ENCODE measurements around the gene GDF10.

Gene GDF10

DNA sequence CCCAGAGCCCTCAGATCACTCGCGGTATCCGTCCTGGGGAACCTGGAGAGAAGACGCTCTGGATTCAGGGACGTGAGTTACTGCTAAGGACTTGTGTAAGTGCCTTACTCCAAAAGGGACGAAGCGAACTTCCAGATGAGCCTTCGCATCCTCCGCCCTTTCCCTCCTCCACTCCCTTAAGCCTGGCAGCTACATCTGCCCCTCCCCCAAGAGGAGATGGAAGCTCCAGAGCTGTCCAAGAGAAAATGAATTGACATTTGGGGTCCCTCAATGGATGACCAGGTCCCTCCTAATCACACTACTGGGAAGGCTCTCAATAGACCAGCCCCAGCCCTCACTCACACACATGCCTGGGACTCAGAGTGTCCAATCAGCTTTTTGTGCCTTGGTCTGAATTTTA lies 31.3 kb upstream of the GDF10 start:
- DNase-seq (ENCODE audit: low read depth in 1 of 2, low spot score in 1 of 2), result no peak

DNA sequence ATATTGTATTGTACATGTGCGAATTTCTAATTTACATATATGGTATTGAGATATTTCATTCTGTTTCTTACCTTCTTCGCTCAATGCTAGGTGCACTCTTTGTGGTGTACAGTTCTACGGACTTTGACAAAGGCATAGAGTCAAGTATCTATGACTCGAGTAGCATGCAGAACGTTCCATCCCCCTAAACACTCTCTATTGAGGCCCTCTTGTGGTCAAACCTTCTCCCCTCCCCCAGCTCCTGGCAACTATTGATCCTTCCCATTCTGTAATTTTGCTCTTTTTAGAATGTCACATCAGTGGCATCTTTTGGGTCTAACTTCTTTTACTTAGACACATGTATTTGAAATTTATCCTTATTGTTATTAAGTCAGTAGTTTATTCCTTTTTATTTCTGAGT lies 30.7 kb upstream of the GDF10 start:
- DNase-seq (ENCODE audit: low read depth in 1 of 2, low spot score in 1 of 2), result no peak

DNA sequence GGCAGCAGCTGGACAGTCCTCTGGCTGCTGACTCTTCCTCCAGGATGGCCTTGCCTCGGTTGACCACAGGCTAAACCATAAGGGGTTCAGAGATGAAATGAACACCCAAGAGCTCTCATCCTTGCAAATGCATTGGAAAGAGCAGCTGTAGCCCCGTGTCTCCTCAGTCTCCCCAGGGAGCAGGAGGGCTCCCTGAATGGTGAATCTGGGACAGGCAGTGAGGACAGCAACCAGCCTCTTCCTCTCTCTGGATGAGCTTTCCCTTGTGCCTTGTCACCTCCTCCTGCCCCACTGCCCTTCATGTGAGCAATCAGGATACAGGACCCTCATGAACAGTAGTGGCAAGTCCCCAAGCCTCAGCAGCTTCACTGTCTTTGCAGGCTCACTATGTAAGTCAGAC lies 23.9 kb upstream of the GDF10 start:
- DNase-seq (ENCODE audit: low read depth in 1 of 2, low spot score in 1 of 2), result no peak

DNA sequence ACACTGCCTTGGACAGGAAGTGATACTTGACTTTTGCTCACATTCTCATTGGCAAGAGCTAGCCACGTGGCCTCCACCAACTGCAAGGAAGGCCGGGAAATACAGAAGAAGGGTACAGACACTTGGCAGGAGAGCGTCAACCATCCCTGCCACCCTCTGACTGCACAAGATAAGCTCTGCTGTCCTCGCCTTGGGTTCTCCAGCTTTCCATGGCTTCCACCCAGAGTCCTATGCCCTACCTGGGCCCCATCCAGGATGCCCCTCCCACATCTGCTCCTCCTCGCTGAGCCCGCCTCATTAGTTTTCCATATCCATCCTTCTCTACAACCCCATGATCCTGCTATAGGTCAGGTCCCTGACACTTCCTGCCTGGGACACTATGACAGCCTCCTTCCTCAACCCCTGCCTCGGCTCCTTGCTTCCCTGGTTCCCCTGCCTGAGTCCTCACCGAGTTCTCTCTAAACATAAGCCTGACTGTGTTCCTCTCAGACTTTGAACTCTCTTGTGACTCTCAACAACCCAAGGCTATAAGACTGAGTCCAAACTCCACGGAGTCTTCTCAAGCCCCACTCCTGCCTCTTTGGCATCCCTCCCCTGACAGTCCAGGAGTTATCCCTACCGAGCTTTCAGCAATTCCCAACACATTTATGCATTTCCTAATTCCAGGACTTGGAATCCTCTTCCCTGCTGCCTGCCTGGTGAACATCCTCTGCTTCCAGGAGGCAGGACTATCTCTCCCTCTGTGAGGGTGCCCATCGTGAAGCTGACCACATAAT lies 23.2 kb upstream of the GDF10 start:
- DNase-seq (ENCODE audit: low read depth in 1 of 2, low spot score in 1 of 2), result no peak

DNA sequence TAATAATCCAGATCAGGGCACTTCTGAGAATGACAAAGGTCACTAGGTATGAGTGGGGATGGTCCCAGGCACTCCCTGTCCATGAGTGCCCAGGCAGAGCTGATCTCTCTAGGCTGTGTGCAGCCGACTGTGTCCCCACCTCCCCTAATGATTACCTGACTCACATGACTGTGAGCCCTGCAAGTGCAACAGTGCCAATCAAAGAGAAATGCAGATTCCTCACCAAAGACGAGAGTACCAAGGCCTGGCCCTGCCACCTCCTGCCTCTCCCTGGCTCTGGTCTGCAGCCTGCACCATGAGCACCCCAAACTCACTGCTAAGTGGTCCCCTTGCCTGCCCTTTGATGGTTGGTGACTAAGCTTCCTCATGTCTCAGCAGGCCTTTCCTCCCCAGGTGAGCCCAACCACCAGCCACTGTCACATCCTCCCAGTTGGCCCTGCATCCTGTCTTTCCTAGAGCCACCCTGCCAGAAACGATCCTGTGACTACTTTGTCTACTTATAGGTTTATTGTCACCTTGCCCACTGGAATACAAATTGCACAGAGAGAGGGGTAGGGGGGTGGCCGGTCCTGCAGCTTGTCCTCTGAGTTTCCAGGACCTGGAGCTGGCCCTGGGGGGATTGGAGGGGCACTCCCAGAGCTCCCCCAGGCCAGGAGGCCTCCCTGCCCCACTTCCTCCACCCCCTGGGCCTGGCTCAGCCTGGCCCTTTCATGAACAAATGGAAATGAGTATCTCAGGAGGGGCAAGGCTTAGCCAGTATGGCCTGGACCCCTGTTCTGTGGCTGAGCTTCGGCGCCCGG lies 22.4 kb upstream of the GDF10 start:
- no peak for DNase-seq (ENCODE audit: low read depth in 1 of 2, low spot score in 1 of 2)

DNA sequence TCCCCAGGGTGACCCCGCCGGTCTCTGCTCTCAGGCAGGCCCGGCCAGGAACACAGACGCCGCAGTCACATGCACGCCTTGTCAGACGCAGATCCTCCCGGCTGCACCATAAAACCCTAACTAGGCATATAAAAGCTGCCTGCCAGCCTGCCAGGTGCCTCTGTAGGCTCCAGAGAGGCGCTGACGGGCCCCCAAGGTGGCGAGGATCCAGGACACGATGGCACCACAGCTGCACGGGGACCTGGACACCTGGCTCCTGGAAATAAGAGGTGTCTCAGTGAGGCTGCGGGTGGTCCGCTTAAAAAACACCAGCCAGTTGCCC lies 21.9 kb upstream of the GDF10 start:
- no peak for DNase-seq (ENCODE audit: low read depth in 1 of 2, low spot score in 1 of 2)

DNA sequence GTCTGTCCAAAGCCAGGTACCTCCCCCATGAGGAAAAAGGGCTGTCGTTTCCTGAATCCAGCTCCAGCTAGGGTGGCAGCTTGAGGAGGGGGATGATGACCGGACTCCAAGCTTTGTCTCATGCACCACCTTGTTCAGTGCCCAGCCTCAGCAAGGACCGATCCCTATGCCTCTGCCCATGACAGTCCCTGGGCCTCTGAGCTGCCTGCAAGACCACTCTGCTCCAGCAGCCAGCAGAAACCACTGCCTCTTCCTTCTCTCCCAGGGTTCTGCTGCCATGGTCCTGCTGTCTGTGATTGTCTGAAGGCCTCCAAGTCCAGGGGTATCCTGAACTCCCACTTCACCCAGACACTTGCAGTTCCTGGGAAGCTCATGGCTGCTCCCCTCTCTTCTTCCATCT lies 21.3 kb upstream of the GDF10 start:
- DNase-seq (ENCODE audit: low read depth in 1 of 2, low spot score in 1 of 2), result no peak

DNA sequence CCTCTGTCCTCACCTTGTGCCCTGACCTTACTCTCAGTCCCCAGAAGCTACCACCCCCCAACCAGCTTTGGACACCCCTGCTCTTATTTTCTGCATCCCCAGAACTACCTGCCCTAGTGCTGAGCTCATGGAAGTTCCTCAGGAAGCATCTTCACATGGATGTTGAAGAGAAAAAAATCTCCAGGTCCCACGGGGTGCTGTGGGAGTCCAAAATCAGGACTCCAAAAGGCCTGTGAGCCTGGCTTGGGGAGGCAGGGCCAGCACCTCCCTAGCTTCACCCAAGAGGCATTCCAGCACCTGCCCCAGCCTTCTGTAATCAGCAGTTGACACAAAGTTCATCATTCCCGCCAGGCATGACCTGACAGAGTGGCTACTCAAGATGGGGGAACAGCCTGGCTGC lies 20.7 kb upstream of the GDF10 start:
- no peak for DNase-seq (ENCODE audit: low read depth in 1 of 2, low spot score in 1 of 2)

DNA sequence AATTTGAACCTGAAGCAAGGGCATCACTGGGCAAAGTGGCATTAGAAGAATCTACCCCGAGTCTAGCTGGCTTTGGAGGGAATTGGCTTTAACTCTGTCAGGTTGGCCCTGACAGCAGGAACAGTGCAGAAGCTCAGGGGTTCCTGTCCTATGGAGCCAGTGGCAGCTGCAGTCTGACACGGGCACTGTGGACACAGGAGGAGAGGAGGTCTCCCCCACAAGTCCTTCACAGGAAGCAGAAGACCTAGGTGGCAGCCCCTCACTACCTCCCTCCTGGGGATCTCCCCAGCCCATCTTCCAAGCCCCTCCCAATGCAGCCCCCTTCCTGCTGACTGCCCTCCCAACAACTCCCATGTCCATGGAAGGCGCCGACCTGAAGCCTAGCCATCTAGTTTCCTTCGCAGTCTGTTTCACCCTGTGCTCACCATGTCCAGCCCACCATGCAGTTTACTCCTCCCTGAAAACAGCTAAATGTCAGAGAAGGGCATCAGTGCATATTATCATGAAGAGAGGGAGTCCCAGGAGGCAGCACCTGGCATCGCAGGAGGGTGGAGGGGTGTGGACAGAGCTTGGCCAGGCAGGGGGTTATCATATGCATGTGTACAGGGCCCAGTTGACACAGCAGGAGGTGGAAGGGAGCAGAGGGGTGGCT lies 17.9 kb upstream of the GDF10 start:
- DNase-seq (ENCODE audit: low read depth in 1 of 2, low spot score in 1 of 2), result no peak

DNA sequence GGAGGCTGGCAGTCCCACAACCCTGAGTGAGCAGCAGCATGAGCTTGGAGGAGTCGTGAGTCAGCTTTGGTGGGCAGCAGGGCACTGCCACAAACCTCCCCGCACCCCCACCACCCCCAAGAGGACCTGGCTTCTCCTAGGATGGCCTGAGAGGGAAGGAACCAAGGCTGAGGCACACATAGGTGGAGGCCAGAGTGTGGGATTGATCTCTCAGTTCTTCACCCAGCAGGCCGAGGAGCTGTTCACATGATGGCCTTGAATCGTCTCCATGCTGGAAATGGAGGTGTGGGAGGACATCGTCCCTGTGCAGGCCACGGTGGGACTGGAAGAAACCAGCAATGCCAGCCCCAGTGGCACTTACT lies 17.4 kb upstream of the GDF10 start:
- DNase-seq (ENCODE audit: low read depth in 1 of 2, low spot score in 1 of 2), result no peak

DNA sequence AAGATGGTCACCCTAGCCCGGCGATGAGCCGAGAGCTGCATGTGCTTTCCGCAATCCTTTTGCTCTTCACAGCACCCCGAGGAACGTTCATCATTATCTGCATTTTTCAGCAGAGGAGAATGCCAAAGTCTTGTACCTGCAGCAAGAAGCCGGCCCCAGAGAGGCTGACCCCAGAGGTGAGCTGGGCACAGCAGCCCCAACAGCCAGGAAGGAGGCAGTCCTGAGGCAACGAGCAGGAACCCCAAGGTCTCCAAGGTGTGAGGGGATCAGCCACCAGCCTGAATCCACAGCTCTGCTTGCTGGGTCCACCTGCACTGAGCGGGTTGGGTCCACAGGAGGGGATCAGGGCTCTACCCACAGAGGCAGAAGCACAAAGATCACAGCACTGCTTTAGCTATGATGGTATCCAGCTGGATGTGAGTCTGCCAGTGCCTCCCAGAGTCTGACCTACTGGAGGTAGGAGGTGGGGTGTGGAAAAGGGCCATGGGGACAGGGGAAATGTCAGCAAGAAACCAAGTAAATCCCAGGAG lies 16.8 kb upstream of the GDF10 start:
- DNase-seq (ENCODE audit: low read depth in 1 of 2, low spot score in 1 of 2), result no peak

DNA sequence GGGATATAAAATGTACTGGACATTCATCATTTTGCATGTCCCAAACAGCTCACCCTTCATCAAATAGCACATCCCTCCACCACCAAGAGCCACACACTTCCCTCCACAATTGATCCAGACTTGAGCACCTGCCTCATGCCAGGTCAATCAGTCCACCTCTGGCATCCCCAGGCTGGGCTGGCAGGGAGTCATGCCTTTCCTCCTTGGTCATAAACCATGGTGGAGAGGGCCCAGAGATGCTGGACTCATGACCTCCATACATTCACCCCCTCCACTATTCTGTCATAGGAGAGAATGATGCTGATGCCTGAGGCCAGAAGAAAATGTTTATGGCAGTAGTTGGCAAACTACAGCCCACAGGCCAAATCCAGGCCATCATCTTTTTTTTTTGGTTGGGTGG lies 16.1 kb upstream of the GDF10 start:
- DNase-seq (ENCODE audit: low read depth in 1 of 2, low spot score in 1 of 2), result no peak

DNA sequence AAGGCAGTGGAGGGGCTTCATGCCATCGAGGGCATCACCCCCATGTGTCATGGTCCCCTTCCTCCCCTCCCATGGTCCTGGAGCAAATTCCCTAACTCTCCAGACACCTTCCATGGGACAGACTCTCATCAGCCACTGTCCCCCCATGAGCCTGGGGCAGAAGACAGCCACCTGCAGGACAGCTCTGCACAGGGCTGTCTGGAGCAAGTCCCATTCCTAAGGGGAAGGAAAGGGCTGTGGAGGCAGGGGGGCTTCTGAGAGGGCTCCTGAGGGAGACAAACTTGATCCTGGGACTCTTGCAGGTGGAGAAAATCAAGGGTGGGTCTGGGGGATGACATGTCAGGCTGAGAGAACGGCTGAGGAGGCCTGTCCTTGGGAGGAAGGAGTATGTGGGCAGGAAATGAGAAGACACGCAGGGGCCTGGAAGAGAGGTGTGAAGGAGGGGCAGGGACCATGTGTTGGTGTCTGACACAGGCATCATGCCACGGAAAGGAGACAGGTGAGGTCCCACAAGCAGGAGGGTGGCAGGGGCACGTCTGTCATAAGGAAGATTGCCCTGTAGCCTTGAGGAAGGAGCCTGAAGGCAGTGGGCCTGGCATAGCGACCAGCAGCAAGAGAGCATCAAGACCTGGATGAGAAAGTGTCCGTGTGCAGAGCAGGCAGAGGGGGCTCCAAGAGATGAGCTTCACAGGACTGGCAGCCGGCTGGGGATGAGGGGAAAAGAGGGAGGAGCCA lies 14.4 kb upstream of the GDF10 start:
- no peak for DNase-seq (ENCODE audit: low read depth in 1 of 2, low spot score in 1 of 2)

DNA sequence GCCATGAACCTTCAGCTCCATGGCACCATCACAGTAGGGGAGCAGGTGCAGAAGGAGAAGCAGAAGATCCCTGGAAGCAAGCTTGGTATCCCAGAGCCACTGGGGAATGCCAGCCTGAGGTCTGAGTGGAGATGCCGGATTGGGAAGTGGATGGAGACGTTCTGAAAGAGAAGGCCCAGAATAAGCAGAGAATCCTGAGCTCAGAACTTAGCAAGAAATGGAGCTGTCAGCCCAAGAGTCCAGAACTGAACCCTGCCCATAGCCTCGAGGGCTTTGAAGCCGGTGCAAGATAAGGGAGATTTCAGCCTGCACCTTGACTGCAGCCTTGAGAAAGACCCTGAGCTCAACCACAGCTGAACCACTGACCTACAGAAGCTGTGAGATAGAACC lies 13.9 kb upstream of the GDF10 start:
- DNase-seq (ENCODE audit: low read depth in 1 of 2, low spot score in 1 of 2), result no peak

DNA sequence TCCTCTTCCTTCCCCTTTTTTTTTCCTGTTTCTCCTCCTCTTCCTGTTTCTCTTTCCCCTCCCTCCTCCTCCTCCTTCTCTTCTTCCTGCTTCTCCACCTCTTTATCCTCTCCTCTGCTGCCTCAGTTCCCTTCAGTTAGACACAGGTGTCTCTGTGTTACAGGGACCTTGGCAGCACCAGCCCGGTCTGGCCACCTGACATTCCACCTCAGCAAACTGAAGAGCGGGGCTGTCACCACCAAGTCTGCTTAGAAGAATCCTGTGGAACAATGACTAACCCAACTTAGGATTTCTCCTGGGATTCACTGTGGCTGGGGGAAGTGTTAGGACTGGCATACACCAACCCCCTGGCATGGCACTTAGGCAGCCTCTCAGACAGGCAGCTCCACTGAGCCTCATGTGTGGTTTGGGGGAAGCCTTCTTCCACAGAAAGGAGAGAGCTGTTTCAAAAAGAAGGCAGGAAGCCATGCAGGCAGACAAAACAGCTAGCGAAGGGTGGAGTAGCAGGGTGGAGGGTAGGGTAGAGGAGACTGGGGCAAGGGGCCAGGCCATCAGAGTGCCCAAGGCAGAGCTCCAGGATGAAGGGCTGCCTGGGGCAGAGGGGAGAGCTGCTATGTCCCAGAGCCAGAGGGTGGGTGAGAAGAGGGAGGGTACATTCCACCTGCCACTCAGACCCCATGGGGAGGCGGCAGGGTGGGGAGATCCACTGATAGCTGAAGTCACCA lies 13.2 kb upstream of the GDF10 start:
- DNase-seq (ENCODE audit: low read depth in 1 of 2, low spot score in 1 of 2), result no peak

DNA sequence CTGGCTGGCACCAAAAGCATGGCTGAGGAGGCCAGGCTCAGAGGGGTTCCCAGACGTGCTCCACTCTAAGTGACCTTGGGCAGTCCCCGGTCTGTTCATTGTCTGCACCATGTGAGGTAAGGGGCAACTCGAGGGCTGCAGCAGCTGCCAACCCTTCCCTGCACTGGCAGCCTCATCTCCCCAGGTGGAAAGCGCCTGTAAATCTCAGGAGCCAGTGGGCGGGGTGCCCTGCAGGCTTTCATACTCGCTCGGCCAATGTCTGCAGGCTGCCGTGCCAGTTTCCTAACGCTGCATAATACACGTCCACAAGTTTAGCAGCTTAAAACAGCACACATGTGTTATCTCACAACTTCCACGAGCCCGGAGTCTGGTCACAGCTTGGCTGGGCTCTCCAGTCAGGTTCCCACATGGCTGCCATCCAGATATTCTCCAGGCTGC lies 12.6 kb upstream of the GDF10 start:
- no peak for DNase-seq (ENCODE audit: low read depth in 1 of 2, low spot score in 1 of 2)

DNA sequence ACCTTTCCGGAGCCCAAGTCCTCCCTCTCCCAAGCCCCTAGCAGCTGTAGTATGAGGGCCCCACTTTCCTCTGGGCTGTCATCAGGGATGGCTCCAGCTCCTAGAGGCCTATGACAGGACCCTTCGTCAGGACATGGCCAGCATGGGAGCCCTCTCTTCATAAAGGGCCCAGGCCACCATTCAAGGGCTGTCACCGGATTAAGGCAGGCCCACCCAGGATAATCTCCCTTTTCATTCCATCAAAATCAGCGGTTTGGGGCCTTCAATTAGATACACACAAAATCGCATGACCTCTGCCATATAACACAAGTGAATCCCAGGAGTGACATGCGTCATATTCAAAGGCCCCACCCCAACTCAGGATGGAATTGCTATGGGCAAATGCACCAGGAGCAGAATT lies 12.2 kb upstream of the GDF10 start:
- DNase-seq (ENCODE audit: low read depth in 1 of 2, low spot score in 1 of 2), result no peak

DNA sequence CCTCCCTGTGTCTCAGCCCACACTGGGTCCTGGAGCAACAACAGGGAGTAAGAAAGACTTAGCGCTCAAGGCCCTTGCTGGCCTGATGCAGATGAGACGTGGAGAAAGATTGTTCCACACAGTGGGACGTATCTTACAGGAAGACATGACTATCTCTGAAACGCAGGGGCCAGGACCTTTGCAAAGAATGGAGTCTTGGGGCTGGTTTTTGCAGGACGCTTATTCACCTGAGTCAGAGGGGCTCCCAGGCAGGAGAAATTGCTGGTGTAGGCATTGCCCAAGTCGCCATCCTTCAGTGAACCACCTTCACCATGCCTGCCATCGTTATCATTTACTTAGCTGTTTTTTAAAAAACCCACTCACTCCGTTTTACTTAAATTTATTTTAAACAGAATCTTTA lies 11.8 kb upstream of the GDF10 start:
- DNase-seq (ENCODE audit: low read depth in 1 of 2, low spot score in 1 of 2), result no peak

DNA sequence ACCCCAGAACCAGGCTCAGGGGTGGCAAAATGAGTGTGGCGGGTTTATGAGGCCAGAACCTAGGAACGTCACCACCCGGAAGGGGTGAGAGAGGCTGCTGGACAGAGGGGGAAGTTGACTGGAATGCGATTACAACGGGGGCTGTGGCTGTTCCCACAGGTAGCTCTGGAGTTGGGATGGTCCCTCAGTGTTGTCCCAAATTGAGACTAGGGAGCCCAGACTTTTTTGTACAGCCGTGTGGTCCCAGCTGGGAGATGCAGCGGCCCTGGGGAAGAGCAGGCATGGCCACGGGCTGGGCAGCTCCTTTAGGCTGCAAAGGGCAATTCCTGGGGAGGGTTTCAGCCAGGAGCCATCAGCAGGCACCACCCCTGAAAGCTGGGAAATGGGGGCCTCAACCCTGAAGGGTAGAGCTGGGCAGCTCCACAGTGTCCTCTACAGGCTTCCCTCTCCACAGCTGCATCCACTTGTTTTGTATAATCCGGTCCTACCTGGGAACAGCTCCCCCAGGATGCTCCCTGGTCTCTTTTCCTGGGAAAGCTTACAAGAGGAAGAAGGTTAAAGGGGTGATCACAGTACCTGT lies 11.0 kb upstream of the GDF10 start:
- DNase-seq (ENCODE audit: low read depth in 1 of 2, low spot score in 1 of 2), result no peak

DNA sequence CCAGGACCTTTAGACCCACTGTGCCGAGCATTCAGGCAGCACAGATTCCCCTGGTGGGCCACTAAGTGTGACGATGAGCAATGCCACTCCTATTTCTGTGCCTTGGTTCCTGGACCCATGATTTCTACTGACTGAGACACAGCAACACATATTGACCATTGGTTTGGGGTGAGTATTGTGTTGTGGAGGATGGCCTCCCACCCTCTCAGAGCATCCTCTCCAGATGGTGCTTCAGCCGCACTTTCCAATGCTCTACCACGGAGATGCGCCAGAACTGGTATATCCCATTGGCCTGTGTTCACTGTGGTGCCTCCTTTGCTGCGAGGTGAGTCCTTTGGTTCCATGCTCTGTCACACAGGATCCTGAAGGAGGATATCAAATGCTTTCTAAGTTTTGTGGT lies 10.1 kb upstream of the GDF10 start:
- no peak for DNase-seq (ENCODE audit: low read depth in 1 of 2, low spot score in 1 of 2)

DNA sequence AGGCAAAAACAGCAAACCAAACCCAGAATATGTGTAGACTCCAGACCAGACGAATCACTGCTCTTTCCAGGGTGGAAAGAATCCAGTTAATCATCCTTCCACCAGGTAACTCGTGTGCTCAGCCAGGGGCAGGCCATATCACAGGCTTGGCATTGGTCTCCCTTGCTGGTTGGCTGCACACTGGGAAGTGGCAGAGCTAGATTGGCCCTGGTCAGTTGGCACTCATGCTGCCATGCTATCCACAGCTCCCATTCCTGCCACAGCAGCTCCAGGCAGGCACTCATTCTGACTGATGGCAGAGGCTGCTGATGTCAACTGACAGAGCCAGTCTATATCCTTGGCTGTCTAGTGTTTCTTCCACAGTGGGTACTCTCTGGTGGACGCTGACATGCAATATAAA lies 9.7 kb upstream of the GDF10 start:
- no peak for DNase-seq (ENCODE audit: low read depth in 1 of 2, low spot score in 1 of 2)

Measured in stimulated activated CD4-positive, alpha-beta T cell treated with anti-CD3 and anti-CD28 coated beads, Interleukin-15, amount 100 ng/mL, for 1 hour (primary cell).